A549 treated with GW870086 at 1 μM for 4 hours (cell line): Measurements from ENCODE around the gene TRAF1. TPM values are rescaled to one million over a fixed set of nuclear protein-coding genes. Genes with fewer than 3 reads are reported as not detected.

ENCODE experiments used
- total RNA-seq: library from RNA; stranded (reverse); fragments of 200-300 nt; extraction: Qiagen RNA extraction; gene quantifications from 5 replicates; pipeline ENCODE4 v1.2.3, GENCODE V29; 2022; ENCODE audit warnings: low read depth

TRAF1 gene
- 2.2 to 3.1 TPM (median 2.7 TPM) in 5 replicates for total RNA-seq

GRCh38 chr9:120926397-120926928 is at the start of gene TRAF1:
Gene TRAF1 (minus strand): TSS chr9:120926796. CDS start chr9:120926075, 721 bp downstream.

GRCh38 chr9:120876842-120877240 is 49.8 kb downstream of the TRAF1 start, which contains the start of gene PHF19:
Gene PHF19 (minus strand): TSS chr9:120877188. CDS start chr9:120874741, 2,447 bp downstream.

Other genes starting within 250 kb of the TRAF1 start
- gene MEGF9, start 212.3 kb downstream of the TRAF1 start, total RNA-seq, result 17.7 to 24.0 TPM (median 23.5 TPM) in 5 replicates
- 33.9 to 45.8 TPM (median 38.5 TPM) in 5 replicates for gene FBXW2, start 133.4 kb downstream of the TRAF1 start, total RNA-seq
- 27.9 to 34.2 TPM (median 31.0 TPM) in 5 replicates for gene PSMD5, start 83.9 kb downstream of the TRAF1 start, total RNA-seq
- gene PHF19, start 49.6 kb downstream of the TRAF1 start, total RNA-seq, result 83.5 to 140 TPM (median 121 TPM) in 5 replicates
- 11.2 to 14.5 TPM (median 12.2 TPM) in 5 replicates for gene C5, start 123.5 kb upstream of the TRAF1 start, total RNA-seq
- gene CNTRL, start 148.2 kb upstream of the TRAF1 start, total RNA-seq, result 5.0 to 7.3 TPM (median 6.0 TPM) in 5 replicates